ENCODE data around the gene SH2D4B. TPM values are rescaled to one million over a fixed set of nuclear protein-coding genes. Genes with fewer than 3 reads are reported as not detected.

The SH2D4B gene
- total RNA-seq, 1 donor from 2014 or later = not detected

GRCh38 chr10:80539421-80540031 lies 1.8 kb downstream of the SH2D4B start:
- peak in 1 of 2 donors; percentile 82 for DNase-seq (ENCODE audit: extremely low spot score in 2 of 2)

GRCh38 chr10:80540136-80540535 lies 2.4 kb downstream of the SH2D4B start:
- intact Hi-C loops (cut with DNase I) = no loop called here

More at GRCh38 chr10:80539421-80540031, 1.8 kb downstream of the SH2D4B start:
- no peak overlapping the region for H3K27ac ChIP-seq
- H3K27me3 ChIP-seq = no peaks in the 10 kb centered on the region
- intact Hi-C loops (cut with DNase I) = no loop called here
- no peak for TF ChIP-seq POLR2AphosphoS5 (IDR thresholded peaks at IDR 0.05; ENCODE audit: insufficient read depth in 1 of 2, low read depth in 1 of 2)
- TF ChIP-seq POLR2A (IDR thresholded peaks at IDR 0.05) = no peak
- TF ChIP-seq CTCF (IDR thresholded peaks at IDR 0.05) = no peak
- H3K9me3 ChIP-seq = no peaks in the 10 kb centered on the region
- no peaks in the 10 kb centered on the region for H3K36me3 ChIP-seq
- H3K4me1 ChIP-seq = peaks cover 21% of the 10 kb centered on the region
- no peak overlapping the region for H3K4me3 ChIP-seq

GRCh38 chr10:80540618-80540980 lies 2.9 kb downstream of the SH2D4B start:
- peak in 1 of 2 donors; percentile 61 for DNase-seq (ENCODE audit: extremely low spot score in 2 of 2)
- Histone ChIP-seq H3K36me3 (no peaks in the 10 kb centered on the region), H3K4me3 (peak overlapping the region; percentile 3 to 15), H3K27me3 (no peaks in the 10 kb centered on the region), H3K9me3 (no peaks in the 10 kb centered on the region), H3K4me1 (peaks cover 21% of the 10 kb centered on the region), H3K27ac (no peak overlapping the region)
- TF ChIP-seq CTCF (IDR thresholded peaks at IDR 0.05) (no peak), POLR2A (IDR thresholded peaks at IDR 0.05) (no peak), POLR2AphosphoS5 (IDR thresholded peaks at IDR 0.05; ENCODE audit: insufficient read depth in 1 of 2, low read depth in 1 of 2) (no peak)
- intact Hi-C loops (cut with DNase I) = no loop called here

More at GRCh38 chr10:80540136-80540535, 2.4 kb downstream of the SH2D4B start:
- H3K9me3 ChIP-seq = no peaks in the 10 kb centered on the region
- peaks cover 21% of the 10 kb centered on the region for H3K4me1 ChIP-seq
- H3K27ac ChIP-seq = no peak overlapping the region
- TF ChIP-seq POLR2AphosphoS5 (IDR thresholded peaks at IDR 0.05; ENCODE audit: insufficient read depth in 1 of 2, low read depth in 1 of 2) (no peak), CTCF (IDR thresholded peaks at IDR 0.05) (no peak), POLR2A (IDR thresholded peaks at IDR 0.05) (no peak)
- no peaks in the 10 kb centered on the region for H3K36me3 ChIP-seq
- peak in 1 of 2 donors; percentile 79 for DNase-seq (ENCODE audit: extremely low spot score in 2 of 2)
- no peaks in the 10 kb centered on the region for H3K27me3 ChIP-seq
- H3K4me3 ChIP-seq = no peak overlapping the region

GRCh38 chr10:80540981-80541750 lies 3.5 kb downstream of the SH2D4B start:
- Histone ChIP-seq H3K27ac (no peak overlapping the region), H3K27me3 (no peaks in the 10 kb centered on the region), H3K9me3 (no peaks in the 10 kb centered on the region), H3K4me1 (peaks cover 21% of the 10 kb centered on the region), H3K36me3 (no peaks in the 10 kb centered on the region), H3K4me3 (peak overlapping the region; percentile 3 to 15)
- DNase-seq (ENCODE audit: extremely low spot score in 2 of 2) = peak in 1 of 2 donors; percentile 85
- TF ChIP-seq POLR2AphosphoS5 (IDR thresholded peaks at IDR 0.05; ENCODE audit: insufficient read depth in 1 of 2, low read depth in 1 of 2) (no peak), POLR2A (IDR thresholded peaks at IDR 0.05) (no peak), CTCF (IDR thresholded peaks at IDR 0.05) (no peak)
- intact Hi-C loops (cut with DNase I) = no loop called here

- no peak for DNase-seq (ENCODE audit: extremely low spot score in 2 of 2)
- H3K4me1 ChIP-seq = peaks cover 21% of the 10 kb centered on the region
- H3K9me3 ChIP-seq = no peaks in the 10 kb centered on the region
- intact Hi-C loops (cut with DNase I) = no loop called here
- no peak overlapping the region for H3K27ac ChIP-seq
- H3K27me3 ChIP-seq = no peaks in the 10 kb centered on the region
- no peaks in the 10 kb centered on the region for H3K36me3 ChIP-seq
- TF ChIP-seq POLR2AphosphoS5 (IDR thresholded peaks at IDR 0.05; ENCODE audit: insufficient read depth in 1 of 2, low read depth in 1 of 2) = no peak
- no peak for TF ChIP-seq CTCF (IDR thresholded peaks at IDR 0.05)
- no peak for TF ChIP-seq POLR2A (IDR thresholded peaks at IDR 0.05)
- no peak overlapping the region for H3K4me3 ChIP-seq
These were observed 4.4 kb downstream of the SH2D4B start for GRCh38 chr10:80542053-80542452.
